ENCODE results near the gene BIVM. TPM values are rescaled to one million over a fixed set of nuclear protein-coding genes. Genes with fewer than 3 reads are reported as not detected.

Gene BIVM, protein sequence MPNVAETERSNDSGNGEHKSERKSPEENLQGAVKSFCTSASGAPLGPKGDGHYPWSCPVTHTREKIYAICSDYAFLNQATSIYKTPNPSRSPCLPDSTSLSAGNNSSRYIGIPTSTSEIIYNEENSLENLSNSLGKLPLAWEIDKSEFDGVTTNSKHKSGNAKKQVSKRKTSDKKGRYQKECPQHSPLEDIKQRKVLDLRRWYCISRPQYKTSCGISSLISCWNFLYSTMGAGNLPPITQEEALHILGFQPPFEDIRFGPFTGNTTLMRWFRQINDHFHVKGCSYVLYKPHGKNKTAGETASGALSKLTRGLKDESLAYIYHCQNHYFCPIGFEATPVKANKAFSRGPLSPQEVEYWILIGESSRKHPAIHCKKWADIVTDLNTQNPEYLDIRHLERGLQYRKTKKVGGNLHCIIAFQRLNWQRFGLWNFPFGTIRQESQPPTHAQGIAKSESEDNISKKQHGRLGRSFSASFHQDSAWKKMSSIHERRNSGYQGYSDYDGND
- total RNA-seq (10 to 100 TPM; 30.6 to 52.4 TPM), polyA plus RNA-seq (ENCODE audit: insufficient read length in 2 of 2) (10 to 100 TPM; 52.8 to 62.2 TPM)
- long read RNA-seq, donor 1, partial matches to known transcripts = 7 of 10 reads
- long read RNA-seq, donor 1, other reads (novel, unspliced or antisense) = 0 of 10 reads
- long read RNA-seq, donor 2, partial matches to known transcripts = 0 of 4 reads
- long read RNA-seq, donor 2, other reads (novel, unspliced or antisense) = 0 of 4 reads
- long read RNA-seq, donor 3, partial matches to known transcripts = 0 of 4 reads
- long read RNA-seq, donor 3, other reads (novel, unspliced or antisense) = 0 of 4 reads
- long read RNA-seq, donor 4, partial matches to known transcripts = 0 of 1 reads
- long read RNA-seq, donor 4, other reads (novel, unspliced or antisense) = 0 of 1 reads

DNA sequence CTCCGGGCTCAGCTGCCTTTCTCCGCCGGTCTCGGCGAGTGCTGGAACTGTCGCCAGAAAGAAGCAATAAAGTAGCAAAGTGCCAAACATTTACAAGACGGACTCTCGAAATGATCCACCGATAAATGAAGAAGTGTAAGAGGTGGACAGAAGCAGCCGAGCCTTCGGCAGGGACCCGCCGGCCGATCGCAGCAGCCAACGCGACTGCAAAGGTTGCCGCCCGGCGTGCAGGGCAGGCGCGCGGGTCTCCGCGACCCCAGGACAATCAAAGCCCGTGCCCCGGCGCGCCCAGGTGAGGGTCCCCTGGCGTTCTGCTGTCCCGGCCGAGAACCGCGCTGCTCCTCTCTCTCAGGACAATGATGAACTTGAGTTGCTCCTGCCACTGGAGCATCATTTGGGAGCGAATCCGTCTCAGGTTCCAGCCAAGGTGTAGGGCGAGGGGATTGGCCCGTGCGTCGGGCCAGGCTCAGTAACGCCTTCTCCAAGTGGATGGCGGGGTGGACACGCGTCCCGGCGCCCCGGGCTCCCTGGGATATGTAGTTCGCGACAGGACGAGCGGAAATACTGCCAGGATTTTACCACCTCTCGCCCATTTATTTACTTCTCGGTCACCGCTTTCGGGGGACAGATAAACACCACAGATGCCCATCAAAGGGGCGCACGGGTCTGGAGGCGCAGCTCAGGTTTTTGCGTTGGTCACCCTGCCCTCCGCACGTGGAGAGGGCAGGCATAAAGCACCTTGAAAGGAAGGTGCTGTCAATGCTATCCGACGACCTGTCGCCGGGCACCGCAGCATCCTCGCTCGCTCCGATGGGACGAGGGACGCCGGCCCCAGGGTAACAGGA lies at the start of gene BIVM, which contains the start of gene POGLUT2:
Gene BIVM, plus strand, starts transcription at position 539 of the 845 bp plus-strand sequence. CDS start 8,149 bp downstream, outside the sequence.
Gene POGLUT2, minus strand, starts transcription at position 396 of the 845 bp plus-strand sequence. Its CDS starts 306 bp downstream, at position 90.
- Histone ChIP-seq H3K4me1 (ENCODE audit: control insufficient read depth, insufficient read depth, low read length) (peaks cover 9% of the 10 kb centered on the region), H3K9me3 (ENCODE audit: control insufficient read depth, insufficient read depth, low read length) (no peaks in the 10 kb centered on the region)
- WGBS (ENCODE audit: insufficient coverage) = under 1% methylated on average over 72 of the region's 72 CpGs

DNA sequence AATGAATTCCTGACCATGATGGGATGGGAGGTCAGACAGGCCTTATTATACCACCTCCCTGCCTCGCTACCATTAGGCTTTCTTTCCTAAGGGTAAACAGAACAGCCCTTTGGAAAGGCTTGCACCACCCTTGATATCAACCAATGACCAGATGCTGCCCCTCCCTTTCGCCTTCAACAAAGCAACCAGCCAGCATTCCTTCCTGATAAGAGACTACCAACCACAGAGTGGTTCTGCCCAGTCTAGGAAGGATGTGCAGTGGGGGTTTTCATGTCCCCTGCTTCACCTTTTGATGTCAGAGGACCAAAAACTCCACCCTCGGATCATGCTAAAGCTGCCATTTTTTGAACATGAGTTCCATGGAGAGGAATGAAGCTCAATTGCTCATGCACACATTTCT lies 47.0 kb upstream of the BIVM start:
- Histone ChIP-seq H3K9me3 (ENCODE audit: control insufficient read depth, insufficient read depth, low read length) (no peaks in the 10 kb centered on the region), H3K4me3 (ENCODE audit: low read depth, low read length) (no peak overlapping the region), H3K4me1 (ENCODE audit: control insufficient read depth, insufficient read depth, low read length) (no peaks in the 10 kb centered on the region), H3K27me3 (ENCODE audit: control insufficient read depth, insufficient read depth, low read length) (no peaks in the 10 kb centered on the region), H3K27ac (ENCODE audit: low read depth, low read length) (no peak overlapping the region), H3K36me3 (ENCODE audit: control insufficient read depth, insufficient read depth, low read length) (no peaks in the 10 kb centered on the region)
- DNase-seq (ENCODE audit: low read depth in 4 of 6, low spot score in 6 of 6) = no peak
- 96% methylated on average over 2 of the region's 3 CpGs for WGBS (ENCODE audit: insufficient coverage)

More for the DNA sequence above, at the start of gene BIVM, which contains the start of gene POGLUT2:
- no peaks in the 10 kb centered on the region for H3K27me3 ChIP-seq (ENCODE audit: control insufficient read depth, insufficient read depth, low read length)
- peak; percentile 79 to 98 (median 86) for DNase-seq (ENCODE audit: low read depth in 4 of 6, low spot score in 6 of 6)
- H3K36me3 ChIP-seq (ENCODE audit: control insufficient read depth, insufficient read depth, low read length) = peaks cover 6% of the 10 kb centered on the region
- peak within 1 kb of the TSS; percentile 91 for H3K4me3 ChIP-seq (ENCODE audit: low read depth, low read length)
- H3K27ac ChIP-seq (ENCODE audit: low read depth, low read length) = peak within 1 kb of the TSS; percentile 73

DNA sequence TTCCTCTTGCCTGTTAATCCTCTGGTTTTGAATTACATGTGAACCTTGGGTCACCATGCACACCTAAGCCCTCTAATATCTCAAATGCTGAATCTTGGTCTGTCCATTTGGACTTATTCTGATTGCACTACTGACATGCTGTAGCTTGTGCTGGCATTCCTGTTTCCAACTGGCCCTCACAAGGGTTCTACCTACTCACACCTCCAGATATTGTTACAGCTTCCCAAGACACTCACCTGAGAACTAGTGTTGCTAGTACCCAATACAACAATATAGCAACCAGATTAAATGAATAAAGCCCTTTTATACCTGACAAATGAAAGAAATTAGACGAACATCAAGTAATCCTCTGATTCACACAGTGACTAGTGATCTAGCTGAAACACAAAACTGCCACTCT lies 41.9 kb upstream of the BIVM start:
- 100% methylated on average over 1 of the region's 1 CpG for WGBS (ENCODE audit: insufficient coverage)
- H3K9me3 ChIP-seq (ENCODE audit: control insufficient read depth, insufficient read depth, low read length) = no peaks in the 10 kb centered on the region
- H3K4me1 ChIP-seq (ENCODE audit: control insufficient read depth, insufficient read depth, low read length) = no peaks in the 10 kb centered on the region
- no peaks in the 10 kb centered on the region for H3K36me3 ChIP-seq (ENCODE audit: control insufficient read depth, insufficient read depth, low read length)
- H3K27me3 ChIP-seq (ENCODE audit: control insufficient read depth, insufficient read depth, low read length) = no peaks in the 10 kb centered on the region
- no peak overlapping the region for H3K4me3 ChIP-seq (ENCODE audit: low read depth, low read length)
- no peak overlapping the region for H3K27ac ChIP-seq (ENCODE audit: low read depth, low read length)
- DNase-seq (ENCODE audit: low read depth in 4 of 6, low spot score in 6 of 6) = no peak

DNA sequence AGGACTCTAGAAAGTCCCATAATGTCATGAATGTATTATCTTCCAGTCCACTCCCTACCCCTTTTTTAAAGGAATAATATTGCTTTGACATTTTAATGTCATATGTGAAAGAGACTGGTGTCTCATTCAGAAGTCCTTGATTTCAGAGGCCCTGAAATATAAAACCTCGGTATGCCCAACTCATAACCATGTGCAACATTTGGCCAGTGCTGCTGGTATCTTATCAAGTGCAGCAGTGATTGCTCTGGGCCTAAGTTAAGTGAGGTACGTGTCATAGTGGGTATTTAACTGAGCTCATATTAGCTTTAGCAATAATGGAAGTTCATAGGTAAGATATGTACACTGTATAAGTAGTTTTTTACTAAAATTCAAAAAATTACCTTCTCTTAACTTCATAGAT lies 40.1 kb upstream of the BIVM start:
- WGBS (ENCODE audit: insufficient coverage) = 100% methylated on average over 1 of the region's 2 CpGs
- H3K4me3 ChIP-seq (ENCODE audit: low read depth, low read length) = no peak overlapping the region
- H3K4me1 ChIP-seq (ENCODE audit: control insufficient read depth, insufficient read depth, low read length) = no peaks in the 10 kb centered on the region

DNA sequence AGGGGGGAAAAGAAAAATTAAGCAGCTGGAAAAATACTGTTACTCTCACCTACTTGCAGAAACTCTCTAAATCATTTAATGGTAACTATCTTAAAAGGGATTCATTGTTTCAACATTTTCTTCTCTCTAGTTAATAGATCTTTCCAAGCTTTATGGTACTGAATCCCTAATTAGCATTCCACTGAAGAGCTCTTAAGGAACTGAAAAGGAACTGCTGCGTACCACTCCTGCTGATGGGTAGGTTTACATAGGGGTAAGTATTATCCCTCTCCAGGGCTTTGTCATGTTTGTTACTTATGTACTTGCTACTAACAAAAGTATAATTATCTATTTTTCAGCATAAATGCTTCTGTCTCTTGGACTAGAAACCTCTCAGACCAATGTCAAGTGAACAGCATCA lies 37.8 kb upstream of the BIVM start:
- Histone ChIP-seq H3K27me3 (ENCODE audit: control insufficient read depth, insufficient read depth, low read length) (no peaks in the 10 kb centered on the region), H3K4me3 (ENCODE audit: low read depth, low read length) (no peak overlapping the region), H3K4me1 (ENCODE audit: control insufficient read depth, insufficient read depth, low read length) (no peaks in the 10 kb centered on the region), H3K27ac (ENCODE audit: low read depth, low read length) (no peak overlapping the region), H3K9me3 (ENCODE audit: control insufficient read depth, insufficient read depth, low read length) (no peaks in the 10 kb centered on the region), H3K36me3 (ENCODE audit: control insufficient read depth, insufficient read depth, low read length) (no peaks in the 10 kb centered on the region)
- WGBS (ENCODE audit: insufficient coverage) = no CpG with 5 or more reads among the region's 1 CpG
- DNase-seq (ENCODE audit: low read depth in 4 of 6, low spot score in 6 of 6) = peak in 1 of 6 donors; percentile 54

More for the DNA sequence above, 40.1 kb upstream of the BIVM start:
- Histone ChIP-seq H3K36me3 (ENCODE audit: control insufficient read depth, insufficient read depth, low read length) (no peaks in the 10 kb centered on the region), H3K27ac (ENCODE audit: low read depth, low read length) (no peak overlapping the region), H3K27me3 (ENCODE audit: control insufficient read depth, insufficient read depth, low read length) (no peaks in the 10 kb centered on the region), H3K9me3 (ENCODE audit: control insufficient read depth, insufficient read depth, low read length) (no peaks in the 10 kb centered on the region)
- no peak for DNase-seq (ENCODE audit: low read depth in 4 of 6, low spot score in 6 of 6)

DNA sequence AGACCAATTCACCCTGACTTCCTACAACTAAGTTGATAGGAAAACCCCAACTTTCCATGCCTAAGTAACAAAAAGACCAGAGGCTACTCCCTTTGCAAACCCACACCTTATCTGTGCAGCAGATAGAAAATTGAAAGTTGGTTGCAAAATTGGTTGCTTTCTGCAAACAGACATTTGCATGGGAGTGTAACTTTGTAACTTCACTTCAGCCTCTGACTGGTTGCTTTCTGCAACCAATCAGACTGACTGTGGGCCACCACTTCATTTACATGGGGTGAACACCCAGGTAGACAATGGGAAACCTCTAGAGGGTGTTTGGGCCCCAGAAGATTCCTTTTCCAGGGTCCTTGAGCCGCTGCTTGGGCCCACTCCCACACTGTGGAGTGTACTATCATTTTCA lies 35.2 kb upstream of the BIVM start:
- no peak for DNase-seq (ENCODE audit: low read depth in 4 of 6, low spot score in 6 of 6)
- 100% methylated on average over 1 of the region's 1 CpG for WGBS (ENCODE audit: insufficient coverage)
- Histone ChIP-seq H3K4me3 (ENCODE audit: low read depth, low read length) (no peak overlapping the region), H3K27ac (ENCODE audit: low read depth, low read length) (no peak overlapping the region), H3K9me3 (ENCODE audit: control insufficient read depth, insufficient read depth, low read length) (no peaks in the 10 kb centered on the region), H3K36me3 (ENCODE audit: control insufficient read depth, insufficient read depth, low read length) (peaks cover 3% of the 10 kb centered on the region), H3K27me3 (ENCODE audit: control insufficient read depth, insufficient read depth, low read length) (no peaks in the 10 kb centered on the region), H3K4me1 (ENCODE audit: control insufficient read depth, insufficient read depth, low read length) (no peaks in the 10 kb centered on the region)

DNA sequence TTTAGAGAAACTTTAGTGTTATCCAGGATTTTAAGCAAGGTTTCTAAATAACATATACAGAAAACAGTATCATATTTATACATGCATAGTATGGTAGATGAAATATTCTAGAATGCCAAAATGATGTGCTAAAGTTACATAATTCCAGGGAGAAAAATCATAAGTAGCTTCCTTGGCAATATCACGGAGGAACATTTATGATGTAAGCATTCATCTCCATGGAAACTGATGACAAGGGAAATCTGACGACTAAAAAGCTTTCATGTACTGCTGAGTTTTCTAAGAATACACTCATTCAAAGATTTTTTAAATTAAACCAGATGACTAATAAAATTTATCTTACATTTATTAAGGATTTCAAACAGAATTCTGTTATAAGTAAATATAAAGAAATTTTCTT lies 30.0 kb upstream of the BIVM start:
- peak in 1 of 6 donors; percentile 31 for DNase-seq (ENCODE audit: low read depth in 4 of 6, low spot score in 6 of 6)
- Histone ChIP-seq H3K4me3 (ENCODE audit: low read depth, low read length) (no peak overlapping the region), H3K36me3 (ENCODE audit: control insufficient read depth, insufficient read depth, low read length) (peaks cover 3% of the 10 kb centered on the region), H3K27ac (ENCODE audit: low read depth, low read length) (no peak overlapping the region), H3K27me3 (ENCODE audit: control insufficient read depth, insufficient read depth, low read length) (no peaks in the 10 kb centered on the region), H3K9me3 (ENCODE audit: control insufficient read depth, insufficient read depth, low read length) (no peaks in the 10 kb centered on the region), H3K4me1 (ENCODE audit: control insufficient read depth, insufficient read depth, low read length) (peaks cover 13% of the 10 kb centered on the region)
- WGBS (ENCODE audit: insufficient coverage) = no CpG with 5 or more reads among the region's 2 CpGs

DNA sequence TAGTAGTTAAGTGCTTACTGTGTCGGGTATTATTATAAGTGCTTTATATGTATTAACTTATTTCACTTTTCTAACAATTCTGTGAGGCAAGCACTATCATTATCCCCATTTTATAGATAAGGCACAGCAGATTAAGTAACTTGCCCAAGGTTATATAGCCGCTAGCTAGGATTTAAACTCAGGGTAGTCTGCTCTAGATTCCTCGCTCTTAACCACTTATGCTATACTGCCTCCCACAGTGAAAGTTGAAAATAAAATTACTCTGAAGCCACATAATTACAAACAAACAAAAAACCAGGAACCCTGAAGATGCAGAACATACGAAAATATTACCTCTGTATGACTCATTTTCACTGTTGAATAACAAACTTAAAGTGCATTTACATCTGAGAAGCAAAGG lies 29.2 kb upstream of the BIVM start:
- Histone ChIP-seq H3K27ac (ENCODE audit: low read depth, low read length) (no peak overlapping the region), H3K9me3 (ENCODE audit: control insufficient read depth, insufficient read depth, low read length) (no peaks in the 10 kb centered on the region), H3K4me1 (ENCODE audit: control insufficient read depth, insufficient read depth, low read length) (peaks cover 19% of the 10 kb centered on the region), H3K36me3 (ENCODE audit: control insufficient read depth, insufficient read depth, low read length) (peaks cover 3% of the 10 kb centered on the region), H3K27me3 (ENCODE audit: control insufficient read depth, insufficient read depth, low read length) (no peaks in the 10 kb centered on the region), H3K4me3 (ENCODE audit: low read depth, low read length) (no peak overlapping the region)
- DNase-seq (ENCODE audit: low read depth in 4 of 6, low spot score in 6 of 6) = peak in 2 of 6 donors; percentile 6 to 39
- whole genome bisulfite sequencing (ENCODE audit: insufficient coverage) = 100% methylated on average over 1 of the region's 4 CpGs

DNA sequence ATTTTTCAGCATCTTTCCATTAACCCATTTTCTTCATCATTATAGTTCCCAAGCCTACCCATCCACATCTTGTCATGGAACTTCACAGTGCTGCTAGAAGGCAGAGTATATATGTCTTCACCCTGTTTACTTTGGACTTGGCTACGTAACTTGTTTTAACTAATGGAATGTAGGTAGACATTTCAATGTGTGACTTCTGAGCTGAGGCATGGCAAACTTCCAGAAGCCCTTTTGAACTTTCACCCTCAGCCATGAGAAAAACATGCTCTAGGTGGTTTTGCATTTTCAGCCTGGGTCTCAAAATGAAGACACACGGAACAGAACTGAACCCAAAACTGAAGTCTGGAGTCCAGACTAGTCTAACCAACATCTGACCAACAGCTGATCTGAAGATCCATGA lies 28.5 kb upstream of the BIVM start:
- no peaks in the 10 kb centered on the region for H3K27me3 ChIP-seq (ENCODE audit: control insufficient read depth, insufficient read depth, low read length)
- DNase-seq (ENCODE audit: low read depth in 4 of 6, low spot score in 6 of 6) = no peak
- H3K9me3 ChIP-seq (ENCODE audit: control insufficient read depth, insufficient read depth, low read length) = no peaks in the 10 kb centered on the region
- no peak overlapping the region for H3K4me3 ChIP-seq (ENCODE audit: low read depth, low read length)
- H3K27ac ChIP-seq (ENCODE audit: low read depth, low read length) = no peak overlapping the region
- peaks cover 3% of the 10 kb centered on the region for H3K36me3 ChIP-seq (ENCODE audit: control insufficient read depth, insufficient read depth, low read length)
- whole genome bisulfite sequencing (ENCODE audit: insufficient coverage) = 100% methylated on average over 1 of the region's 2 CpGs
- H3K4me1 ChIP-seq (ENCODE audit: control insufficient read depth, insufficient read depth, low read length) = peaks cover 19% of the 10 kb centered on the region
